Upper lobe of right lung (tissue), 1 donor: Measurements from ENCODE around the gene PTTG1IP. TPM values are rescaled to one million over a fixed set of nuclear protein-coding genes. Genes with fewer than 3 reads are reported as not detected.

Experiments
- ATAC-seq: fragments of 200-7000 bp; cut with Tn5 transposase; one replicate; pipeline ENCODE4 v1.9.1; 2020; ENCODE audit warnings: mild to moderate bottlenecking, moderate library complexity
- DNase-seq: peaks from one replicate; pipeline ENCODE4 v3.0.0-alpha.2; 2020
- H3K27ac ChIP-seq: fragments of 200-600 bp; one replicate; pipeline ENCODE4 v1.8.0; 2022
- H3K27me3 ChIP-seq: fragments of 200-600 bp; one replicate; pipeline ENCODE4 v1.8.0; 2022; ENCODE audit warnings: mild to moderate bottlenecking
- H3K36me3 ChIP-seq: fragments of 200-600 bp; one replicate; pipeline ENCODE4 v1.8.0; 2022
- H3K4me1 ChIP-seq: fragments of 200-600 bp; one replicate; pipeline ENCODE4 v1.8.0; 2022
- H3K4me3 ChIP-seq: fragments of 200-600 bp; one replicate; pipeline ENCODE4 v1.8.0; 2022; ENCODE audit warnings: mild to moderate bottlenecking
- H3K9me3 ChIP-seq: fragments of 200-600 bp; one replicate; pipeline ENCODE4 v1.8.0; 2022
- CTCF ChIP-seq: fragments of 200-600 bp; IDR thresholded peaks from one replicate; pipeline ENCODE4 v1.8.0; 2022; ENCODE audit warnings: antibody characterized with exemption
- intact Hi-C: fragments of 100-400 bp; cut with DNase I; formaldehyde crosslinking; loops from one replicate; pipeline ENCODE4 v1.11.0; 2022
- long read RNA-seq: library from polyadenylated mRNA; unstranded; transcript quantifications from one replicate; pipeline ENCODE4 v2.0.0, GENCODE V29; 2021
- total RNA-seq: library from RNA; stranded (reverse); fragmentation: NEBNext Ultra II Directional; extraction: Animal tissue kit (Norgen Biotek cat#: 25700); gene quantifications from one replicate; pipeline ENCODE4 v1.2.1, GENCODE V29; 2021
- donor health status: DM: no; HTN: yes; CAD: no; lungs with severe emphysema.

PTTG1IP gene
- total RNA-seq, result 244 TPM
- long read RNA-seq, transcript PTTG1IP-201 (6 exons, 2,760 nt), result major isoform, 688 of 836 reads
- long read RNA-seq, partial matches to known transcripts, result 49 of 836 reads
- long read RNA-seq, other reads (novel, unspliced or antisense), result 96 of 836 reads

- peak; percentile 100 for DNase-seq
- H3K4me1 ChIP-seq, result peaks cover 41% of the 10 kb centered on the region
These were observed at the start of gene PTTG1IP for GRCh38 chr21:44873356-44874239. Gene PTTG1IP (minus strand): TSS chr21:44873690. CDS start chr21:44873616, 74 bp downstream.

GRCh38 chr21:44921928-44922327 is 48.4 kb upstream of the PTTG1IP start:
- no peak overlapping the region for H3K4me3 ChIP-seq
- peaks cover 41% of the 10 kb centered on the region for H3K4me1 ChIP-seq
- TF ChIP-seq CTCF, result no peak
- no peaks in the 10 kb centered on the region for H3K9me3 ChIP-seq
- no peaks in the 10 kb centered on the region for H3K36me3 ChIP-seq
- DNase-seq (no peak), ATAC-seq (no peak)
- H3K27ac ChIP-seq, result no peak overlapping the region
- peaks cover 7% of the 10 kb centered on the region for H3K27me3 ChIP-seq
- intact Hi-C loops, result no loop called here

More at GRCh38 chr21:44873356-44874239, at the start of gene PTTG1IP:
- intact Hi-C loops, result no loop called here
- Histone ChIP-seq H3K9me3 (no peaks in the 10 kb centered on the region), H3K4me3 (peak within 1 kb of the TSS; percentile 76), H3K36me3 (no peaks in the 10 kb centered on the region), H3K27me3 (no peaks in the 10 kb centered on the region), H3K27ac (peak within 1 kb of the TSS; percentile 97)
- TF ChIP-seq CTCF, result no peak
- peak; percentile 91 for ATAC-seq

GRCh38 chr21:44920694-44921604 is 47.5 kb upstream of the PTTG1IP start, which contains the start of gene ITGB2:
Gene ITGB2 (minus strand): TSS chr21:44920899. CDS start chr21:44910782, 10,117 bp downstream.
- H3K4me1 ChIP-seq, result peaks cover 33% of the 10 kb centered on the region
- peak; percentile 87 for DNase-seq
- H3K27ac ChIP-seq, result peak within 1 kb of the TSS; percentile 73
- intact Hi-C loops, result no loop called here
- ATAC-seq, result peak; percentile 84
- H3K4me3 ChIP-seq, result peak within 1 kb of the TSS; percentile 50
- no peaks in the 10 kb centered on the region for H3K36me3 ChIP-seq
- H3K27me3 ChIP-seq, result peaks cover 7% of the 10 kb centered on the region
- TF ChIP-seq CTCF, result no peak
- H3K9me3 ChIP-seq, result no peaks in the 10 kb centered on the region

- ATAC-seq, result peak; percentile 25
- Histone ChIP-seq H3K4me1 (peaks cover 31% of the 10 kb centered on the region), H3K27me3 (peaks cover 7% of the 10 kb centered on the region), H3K27ac (peak overlapping the region; percentile 73), H3K9me3 (no peaks in the 10 kb centered on the region), H3K36me3 (no peaks in the 10 kb centered on the region), H3K4me3 (peak overlapping the region; percentile 50)
- peak; percentile 64 for DNase-seq
- no peak for TF ChIP-seq CTCF
- intact Hi-C loops, result no loop called here
These were observed 46.6 kb upstream of the PTTG1IP start for GRCh38 chr21:44919913-44920693.
